ENCODE measurements around the gene ANO2.

The ANO2 gene

GRCh38 chr12:5916785-5917290 is 28.2 kb downstream of the ANO2 start:
- Mint-ChIP-seq H3K9me3 (no peaks in the 10 kb centered on the region), H3K27me3 (peaks cover 2% of the 10 kb centered on the region), H3K4me1 (ENCODE audit: low read depth) (no peaks in the 10 kb centered on the region), H3K4me3 (no peak overlapping the region), H3K27ac (no peak overlapping the region), H3K36me3 (ENCODE audit: low read depth) (no peaks in the 10 kb centered on the region)
- intact Hi-C loops (cut with micrococcal nuclease): no loop called here

GRCh38 chr12:5915511-5915910 is 29.5 kb downstream of the ANO2 start:
- Mint-ChIP-seq H3K36me3 (ENCODE audit: low read depth) (no peaks in the 10 kb centered on the region), H3K27ac (no peak overlapping the region), H3K9me3 (no peaks in the 10 kb centered on the region), H3K4me1 (ENCODE audit: low read depth) (no peaks in the 10 kb centered on the region), H3K27me3 (peaks cover 2% of the 10 kb centered on the region), H3K4me3 (no peak overlapping the region)
- intact Hi-C loops (cut with micrococcal nuclease): no loop called here

GRCh38 chr12:5914387-5915149 is 30.5 kb downstream of the ANO2 start:
- Mint-ChIP-seq H3K27ac (no peak overlapping the region), H3K36me3 (ENCODE audit: low read depth) (no peaks in the 10 kb centered on the region), H3K4me3 (no peak overlapping the region), H3K9me3 (no peaks in the 10 kb centered on the region), H3K27me3 (peaks cover 2% of the 10 kb centered on the region), H3K4me1 (ENCODE audit: low read depth) (no peaks in the 10 kb centered on the region)
- intact Hi-C loops (cut with micrococcal nuclease): no loop called here

GRCh38 chr12:5913387-5913786 is 31.7 kb downstream of the ANO2 start:
- H3K4me1 Mint-ChIP-seq (ENCODE audit: low read depth): no peaks in the 10 kb centered on the region
- H3K9me3 Mint-ChIP-seq: no peaks in the 10 kb centered on the region
- H3K36me3 Mint-ChIP-seq (ENCODE audit: low read depth): no peaks in the 10 kb centered on the region
- intact Hi-C loops (cut with micrococcal nuclease): no loop called here
- no peak overlapping the region for H3K27ac Mint-ChIP-seq
- H3K27me3 Mint-ChIP-seq: peaks cover 2% of the 10 kb centered on the region
- H3K4me3 Mint-ChIP-seq: no peak overlapping the region

- Mint-ChIP-seq H3K36me3 (ENCODE audit: low read depth) (no peaks in the 10 kb centered on the region), H3K4me1 (ENCODE audit: low read depth) (no peaks in the 10 kb centered on the region), H3K9me3 (no peaks in the 10 kb centered on the region), H3K27me3 (peaks cover 4% of the 10 kb centered on the region), H3K4me3 (no peak overlapping the region), H3K27ac (no peak overlapping the region)
- intact Hi-C loops (cut with micrococcal nuclease): no loop called here
Observed at GRCh38 chr12:5912437-5913334, 32.4 kb downstream of the ANO2 start.

- H3K36me3 Mint-ChIP-seq (ENCODE audit: low read depth): no peaks in the 10 kb centered on the region
- H3K27ac Mint-ChIP-seq: no peak overlapping the region
- no peaks in the 10 kb centered on the region for H3K4me1 Mint-ChIP-seq (ENCODE audit: low read depth)
- intact Hi-C loops (cut with micrococcal nuclease): no loop called here
- no peak overlapping the region for H3K4me3 Mint-ChIP-seq
- no peaks in the 10 kb centered on the region for H3K9me3 Mint-ChIP-seq
- H3K27me3 Mint-ChIP-seq: peaks cover 4% of the 10 kb centered on the region
Observed at GRCh38 chr12:5912011-5912410, 33.0 kb downstream of the ANO2 start.

GRCh38 chr12:5910790-5911548 is 34.1 kb downstream of the ANO2 start:
- H3K4me1 Mint-ChIP-seq (ENCODE audit: low read depth): no peaks in the 10 kb centered on the region
- H3K4me3 Mint-ChIP-seq: no peak overlapping the region
- peaks cover 4% of the 10 kb centered on the region for H3K27me3 Mint-ChIP-seq
- H3K27ac Mint-ChIP-seq: no peak overlapping the region
- no peaks in the 10 kb centered on the region for H3K36me3 Mint-ChIP-seq (ENCODE audit: low read depth)
- no peaks in the 10 kb centered on the region for H3K9me3 Mint-ChIP-seq
- intact Hi-C loops (cut with micrococcal nuclease): no loop called here

GRCh38 chr12:5909560-5909959 is 35.5 kb downstream of the ANO2 start:
- intact Hi-C loops (cut with micrococcal nuclease): no loop called here
- no peak overlapping the region for H3K27ac Mint-ChIP-seq
- H3K9me3 Mint-ChIP-seq: no peaks in the 10 kb centered on the region
- H3K36me3 Mint-ChIP-seq (ENCODE audit: low read depth): no peaks in the 10 kb centered on the region
- H3K27me3 Mint-ChIP-seq: peaks cover 7% of the 10 kb centered on the region
- no peaks in the 10 kb centered on the region for H3K4me1 Mint-ChIP-seq (ENCODE audit: low read depth)
- no peak overlapping the region for H3K4me3 Mint-ChIP-seq

- Mint-ChIP-seq H3K4me3 (no peak overlapping the region), H3K4me1 (ENCODE audit: low read depth) (no peaks in the 10 kb centered on the region), H3K36me3 (ENCODE audit: low read depth) (no peaks in the 10 kb centered on the region), H3K9me3 (no peaks in the 10 kb centered on the region), H3K27me3 (peaks cover 7% of the 10 kb centered on the region), H3K27ac (no peak overlapping the region)
- intact Hi-C loops (cut with micrococcal nuclease): no loop called here
Observed at GRCh38 chr12:5908251-5908650, 36.8 kb downstream of the ANO2 start.

GRCh38 chr12:5907807-5908206 is 37.3 kb downstream of the ANO2 start:
- H3K27ac Mint-ChIP-seq: no peak overlapping the region
- no peaks in the 10 kb centered on the region for H3K4me1 Mint-ChIP-seq (ENCODE audit: low read depth)
- no peak overlapping the region for H3K4me3 Mint-ChIP-seq
- no peaks in the 10 kb centered on the region for H3K36me3 Mint-ChIP-seq (ENCODE audit: low read depth)
- peaks cover 7% of the 10 kb centered on the region for H3K27me3 Mint-ChIP-seq
- no peaks in the 10 kb centered on the region for H3K9me3 Mint-ChIP-seq
- intact Hi-C loops (cut with micrococcal nuclease): no loop called here

- no peak overlapping the region for H3K4me3 Mint-ChIP-seq
- H3K36me3 Mint-ChIP-seq (ENCODE audit: low read depth): no peaks in the 10 kb centered on the region
- H3K27ac Mint-ChIP-seq: no peak overlapping the region
- intact Hi-C loops (cut with micrococcal nuclease): no loop called here
- no peaks in the 10 kb centered on the region for H3K9me3 Mint-ChIP-seq
- no peaks in the 10 kb centered on the region for H3K4me1 Mint-ChIP-seq (ENCODE audit: low read depth)
- H3K27me3 Mint-ChIP-seq: peaks cover 5% of the 10 kb centered on the region
Observed at GRCh38 chr12:5905757-5906156, 39.3 kb downstream of the ANO2 start.

GRCh38 chr12:5904969-5905368 is 40.1 kb downstream of the ANO2 start:
- no peaks in the 10 kb centered on the region for H3K9me3 Mint-ChIP-seq
- no peaks in the 10 kb centered on the region for H3K36me3 Mint-ChIP-seq (ENCODE audit: low read depth)
- peaks cover 5% of the 10 kb centered on the region for H3K27me3 Mint-ChIP-seq
- H3K27ac Mint-ChIP-seq: no peak overlapping the region
- intact Hi-C loops (cut with micrococcal nuclease): no loop called here
- no peaks in the 10 kb centered on the region for H3K4me1 Mint-ChIP-seq (ENCODE audit: low read depth)
- no peak overlapping the region for H3K4me3 Mint-ChIP-seq

- intact Hi-C loops (cut with micrococcal nuclease): no loop called here
- Mint-ChIP-seq H3K4me1 (ENCODE audit: low read depth) (no peaks in the 10 kb centered on the region), H3K27ac (no peak overlapping the region), H3K9me3 (no peaks in the 10 kb centered on the region), H3K4me3 (no peak overlapping the region), H3K36me3 (ENCODE audit: low read depth) (no peaks in the 10 kb centered on the region), H3K27me3 (peaks cover 5% of the 10 kb centered on the region)
Observed at GRCh38 chr12:5904441-5904840, 40.6 kb downstream of the ANO2 start.

GRCh38 chr12:5902736-5903135 is 42.3 kb downstream of the ANO2 start:
- intact Hi-C loops (cut with micrococcal nuclease): no loop called here
- Mint-ChIP-seq H3K27ac (no peak overlapping the region), H3K9me3 (no peaks in the 10 kb centered on the region), H3K4me3 (no peak overlapping the region), H3K4me1 (ENCODE audit: low read depth) (no peaks in the 10 kb centered on the region), H3K27me3 (peaks cover 3% of the 10 kb centered on the region), H3K36me3 (ENCODE audit: low read depth) (no peaks in the 10 kb centered on the region)
